ENCODE results near the gene TBC1D4. TPM values are rescaled to one million over a fixed set of nuclear protein-coding genes. Genes with fewer than 3 reads are reported as not detected.
A peak's percentile ranks its signal among the peaks of the same experiment; 100 is the strongest.

TBC1D4 gene
- polyA plus RNA-seq, 2 donors, result 5.8 to 7.7 TPM

- H3K27ac ChIP-seq (ENCODE audit: low read depth in 2 of 2, low read length in 1 of 2), result peak overlapping the region; percentile 28 to 55
- H3K9me3 ChIP-seq (ENCODE audit: control insufficient read depth in 2 of 2, insufficient read depth in 1 of 2, low read depth in 1 of 2, low read length in 1 of 2), result no peaks in the 10 kb centered on the region
- WGBS, 2 donors, result 58 to 63% methylated on average over 21 of the region's 21 CpGs
- H3K36me3 ChIP-seq (ENCODE audit: control insufficient read depth in 2 of 2, insufficient read depth in 2 of 2, low read length in 1 of 2), result peaks cover 0 to 2% of the 10 kb centered on the region in 2 donors
- H3K27me3 ChIP-seq (ENCODE audit: control insufficient read depth in 1 of 2, insufficient read depth in 2 of 2, low read length in 2 of 2), result no peaks in the 10 kb centered on the region
- peak overlapping the region; percentile 14 to 28 for H3K4me3 ChIP-seq (ENCODE audit: low read depth in 1 of 2, low read length in 2 of 2)
- H3K4me1 ChIP-seq (ENCODE audit: control insufficient read depth in 2 of 2, insufficient read depth in 2 of 2, low read length in 1 of 2), result no peaks in the 10 kb centered on the region
Measured at GRCh38 chr13:75326173-75327134, 155.5 kb downstream of the TBC1D4 start.

- peaks cover 0 to 2% of the 10 kb centered on the region in 2 donors for H3K36me3 ChIP-seq (ENCODE audit: control insufficient read depth in 2 of 2, insufficient read depth in 2 of 2, low read length in 1 of 2)
- peak overlapping the region in 1 of 2 donors; percentile 14 for H3K4me3 ChIP-seq (ENCODE audit: low read depth in 1 of 2, low read length in 2 of 2)
- 61 to 72% methylated on average over 4 of the region's 4 CpGs for WGBS, 2 donors
- H3K27me3 ChIP-seq (ENCODE audit: control insufficient read depth in 1 of 2, insufficient read depth in 2 of 2, low read length in 2 of 2), result no peaks in the 10 kb centered on the region
- no peaks in the 10 kb centered on the region for H3K4me1 ChIP-seq (ENCODE audit: control insufficient read depth in 2 of 2, insufficient read depth in 2 of 2, low read length in 1 of 2)
- no peaks in the 10 kb centered on the region for H3K9me3 ChIP-seq (ENCODE audit: control insufficient read depth in 2 of 2, insufficient read depth in 1 of 2, low read depth in 1 of 2, low read length in 1 of 2)
- no peak overlapping the region for H3K27ac ChIP-seq (ENCODE audit: low read depth in 2 of 2, low read length in 1 of 2)
Measured at GRCh38 chr13:75325711-75326110, 156.3 kb downstream of the TBC1D4 start.

GRCh38 chr13:75324413-75324940, 157.5 kb downstream of the TBC1D4 start:
- no peaks in the 10 kb centered on the region for H3K27me3 ChIP-seq (ENCODE audit: control insufficient read depth in 1 of 2, insufficient read depth in 2 of 2, low read length in 2 of 2)
- H3K9me3 ChIP-seq (ENCODE audit: control insufficient read depth in 2 of 2, insufficient read depth in 1 of 2, low read depth in 1 of 2, low read length in 1 of 2), result no peaks in the 10 kb centered on the region
- peaks cover 0 to 2% of the 10 kb centered on the region in 2 donors for H3K36me3 ChIP-seq (ENCODE audit: control insufficient read depth in 2 of 2, insufficient read depth in 2 of 2, low read length in 1 of 2)
- 68 to 71% methylated on average over 1 of the region's 1 CpG for whole genome bisulfite sequencing, 2 donors
- no peak overlapping the region for H3K4me3 ChIP-seq (ENCODE audit: low read depth in 1 of 2, low read length in 2 of 2)
- no peaks in the 10 kb centered on the region for H3K4me1 ChIP-seq (ENCODE audit: control insufficient read depth in 2 of 2, insufficient read depth in 2 of 2, low read length in 1 of 2)
- no peak overlapping the region for H3K27ac ChIP-seq (ENCODE audit: low read depth in 2 of 2, low read length in 1 of 2)

GRCh38 chr13:75321084-75321483, 160.9 kb downstream of the TBC1D4 start:
- no peaks in the 10 kb centered on the region for H3K4me1 ChIP-seq (ENCODE audit: control insufficient read depth in 2 of 2, insufficient read depth in 2 of 2, low read length in 1 of 2)
- H3K9me3 ChIP-seq (ENCODE audit: control insufficient read depth in 2 of 2, insufficient read depth in 1 of 2, low read depth in 1 of 2, low read length in 1 of 2), result no peaks in the 10 kb centered on the region
- no peak overlapping the region for H3K4me3 ChIP-seq (ENCODE audit: low read depth in 1 of 2, low read length in 2 of 2)
- H3K27ac ChIP-seq (ENCODE audit: low read depth in 2 of 2, low read length in 1 of 2), result no peak overlapping the region
- no peaks in the 10 kb centered on the region for H3K27me3 ChIP-seq (ENCODE audit: control insufficient read depth in 1 of 2, insufficient read depth in 2 of 2, low read length in 2 of 2)
- WGBS, 2 donors, result 91 to 94% methylated on average over 3 of the region's 3 CpGs
- peaks cover 0 to under 1% of the 10 kb centered on the region in 2 donors for H3K36me3 ChIP-seq (ENCODE audit: control insufficient read depth in 2 of 2, insufficient read depth in 2 of 2, low read length in 1 of 2)

GRCh38 chr13:75319254-75319653, 162.7 kb downstream of the TBC1D4 start:
- H3K27me3 ChIP-seq (ENCODE audit: control insufficient read depth in 1 of 2, insufficient read depth in 2 of 2, low read length in 2 of 2), result no peaks in the 10 kb centered on the region
- H3K9me3 ChIP-seq (ENCODE audit: control insufficient read depth in 2 of 2, insufficient read depth in 1 of 2, low read depth in 1 of 2, low read length in 1 of 2), result no peaks in the 10 kb centered on the region
- WGBS, 2 donors, result 80 to 89% methylated on average over 4 of the region's 4 CpGs
- H3K27ac ChIP-seq (ENCODE audit: low read depth in 2 of 2, low read length in 1 of 2), result no peak overlapping the region
- no peaks in the 10 kb centered on the region for H3K36me3 ChIP-seq (ENCODE audit: control insufficient read depth in 2 of 2, insufficient read depth in 2 of 2, low read length in 1 of 2)
- no peak overlapping the region for H3K4me3 ChIP-seq (ENCODE audit: low read depth in 1 of 2, low read length in 2 of 2)
- no peaks in the 10 kb centered on the region for H3K4me1 ChIP-seq (ENCODE audit: control insufficient read depth in 2 of 2, insufficient read depth in 2 of 2, low read length in 1 of 2)

- no peak overlapping the region for H3K27ac ChIP-seq (ENCODE audit: low read depth in 2 of 2, low read length in 1 of 2)
- 77 to 83% methylated on average over 2 of the region's 2 CpGs for WGBS, 2 donors
Measured at GRCh38 chr13:75318138-75318833, 163.7 kb downstream of the TBC1D4 start.

GRCh38 chr13:75316427-75316826, 165.5 kb downstream of the TBC1D4 start:
- WGBS, 2 donors, result 58 to 73% methylated on average over 1 of the region's 1 CpG
- no peaks in the 10 kb centered on the region for H3K36me3 ChIP-seq (ENCODE audit: control insufficient read depth in 2 of 2, insufficient read depth in 2 of 2, low read length in 1 of 2)
- no peak overlapping the region for H3K4me3 ChIP-seq (ENCODE audit: low read depth in 1 of 2, low read length in 2 of 2)
- H3K4me1 ChIP-seq (ENCODE audit: control insufficient read depth in 2 of 2, insufficient read depth in 2 of 2, low read length in 1 of 2), result no peaks in the 10 kb centered on the region
- H3K9me3 ChIP-seq (ENCODE audit: control insufficient read depth in 2 of 2, insufficient read depth in 1 of 2, low read depth in 1 of 2, low read length in 1 of 2), result no peaks in the 10 kb centered on the region
- no peak overlapping the region for H3K27ac ChIP-seq (ENCODE audit: low read depth in 2 of 2, low read length in 1 of 2)
- H3K27me3 ChIP-seq (ENCODE audit: control insufficient read depth in 1 of 2, insufficient read depth in 2 of 2, low read length in 2 of 2), result no peaks in the 10 kb centered on the region

More at GRCh38 chr13:75318138-75318833, 163.7 kb downstream of the TBC1D4 start:
- Histone ChIP-seq H3K36me3 (ENCODE audit: control insufficient read depth in 2 of 2, insufficient read depth in 2 of 2, low read length in 1 of 2) (no peaks in the 10 kb centered on the region), H3K4me1 (ENCODE audit: control insufficient read depth in 2 of 2, insufficient read depth in 2 of 2, low read length in 1 of 2) (no peaks in the 10 kb centered on the region), H3K4me3 (ENCODE audit: low read depth in 1 of 2, low read length in 2 of 2) (no peak overlapping the region), H3K27me3 (ENCODE audit: control insufficient read depth in 1 of 2, insufficient read depth in 2 of 2, low read length in 2 of 2) (no peaks in the 10 kb centered on the region), H3K9me3 (ENCODE audit: control insufficient read depth in 2 of 2, insufficient read depth in 1 of 2, low read depth in 1 of 2, low read length in 1 of 2) (no peaks in the 10 kb centered on the region)

- Histone ChIP-seq H3K27me3 (ENCODE audit: control insufficient read depth in 1 of 2, insufficient read depth in 2 of 2, low read length in 2 of 2) (no peaks in the 10 kb centered on the region), H3K9me3 (ENCODE audit: control insufficient read depth in 2 of 2, insufficient read depth in 1 of 2, low read depth in 1 of 2, low read length in 1 of 2) (no peaks in the 10 kb centered on the region), H3K27ac (ENCODE audit: low read depth in 2 of 2, low read length in 1 of 2) (no peak overlapping the region), H3K4me3 (ENCODE audit: low read depth in 1 of 2, low read length in 2 of 2) (no peak overlapping the region), H3K4me1 (ENCODE audit: control insufficient read depth in 2 of 2, insufficient read depth in 2 of 2, low read length in 1 of 2) (no peaks in the 10 kb centered on the region), H3K36me3 (ENCODE audit: control insufficient read depth in 2 of 2, insufficient read depth in 2 of 2, low read length in 1 of 2) (no peaks in the 10 kb centered on the region)
- 87 to 90% methylated on average over 2 of the region's 2 CpGs for WGBS, 2 donors
Measured at GRCh38 chr13:75312884-75313520, 169.0 kb downstream of the TBC1D4 start.

- H3K9me3 ChIP-seq (ENCODE audit: control insufficient read depth in 2 of 2, insufficient read depth in 1 of 2, low read depth in 1 of 2, low read length in 1 of 2), result no peaks in the 10 kb centered on the region
- no peak overlapping the region for H3K27ac ChIP-seq (ENCODE audit: low read depth in 2 of 2, low read length in 1 of 2)
- H3K4me3 ChIP-seq (ENCODE audit: low read depth in 1 of 2, low read length in 2 of 2), result no peak overlapping the region
- no peaks in the 10 kb centered on the region for H3K36me3 ChIP-seq (ENCODE audit: control insufficient read depth in 2 of 2, insufficient read depth in 2 of 2, low read length in 1 of 2)
- H3K4me1 ChIP-seq (ENCODE audit: control insufficient read depth in 2 of 2, insufficient read depth in 2 of 2, low read length in 1 of 2), result no peaks in the 10 kb centered on the region
- no peaks in the 10 kb centered on the region for H3K27me3 ChIP-seq (ENCODE audit: control insufficient read depth in 1 of 2, insufficient read depth in 2 of 2, low read length in 2 of 2)
- WGBS, 2 donors, result 91 to 94% methylated on average over 8 of the region's 8 CpGs
Measured at GRCh38 chr13:75309981-75310580, 171.9 kb downstream of the TBC1D4 start.
